Hematopoietic multipotent progenitor cell treated with erythropoietin and hydrocortisone succinate and interleukin-3 and kit ligand, for 4 days (in vitro differentiated cells): ENCODE results near the gene PIAS4.

Experiments
- DNase-seq: peaks from one replicate; pipeline ENCODE4 v3.0.0-alpha.2; 2015

PIAS4 gene

DNA sequence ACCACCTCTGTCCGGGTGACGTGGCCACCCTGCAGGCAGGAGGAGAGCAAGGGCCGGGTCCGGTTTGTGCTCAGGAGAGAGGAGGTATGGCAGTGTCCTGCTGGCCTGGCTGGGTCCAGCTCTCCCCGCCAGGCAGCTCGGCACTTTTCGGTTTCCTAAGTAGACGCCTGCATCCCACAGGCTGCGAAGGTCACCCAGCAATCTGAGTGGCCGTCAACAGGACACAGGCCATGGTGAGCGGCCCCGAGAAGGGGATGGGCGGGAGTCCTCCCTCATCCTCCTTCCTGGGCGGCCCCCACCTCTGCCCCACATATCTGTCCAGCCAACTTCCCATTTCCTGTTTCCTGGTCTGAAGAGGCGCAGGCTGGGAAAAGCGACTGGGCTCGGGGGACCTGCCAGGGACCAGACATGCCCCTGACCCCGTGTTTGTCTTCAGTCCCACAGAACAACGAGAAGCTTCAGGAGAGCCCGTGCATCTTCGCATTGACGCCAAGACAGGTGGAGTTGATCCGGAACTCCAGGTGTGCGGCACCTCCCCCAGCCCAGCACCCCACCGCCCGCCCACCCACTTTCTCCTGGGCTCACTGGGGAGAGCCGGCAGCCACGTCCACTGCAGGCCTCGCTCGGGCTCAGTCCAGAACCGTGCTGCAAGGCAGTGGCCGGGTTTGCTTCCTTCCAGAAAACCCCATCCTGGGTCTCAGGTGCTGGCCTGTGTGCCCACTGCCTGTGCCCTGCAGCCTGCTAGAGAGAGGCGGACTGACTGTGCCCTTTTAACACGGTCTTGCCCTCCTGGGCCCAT, 16.3 kb downstream of the PIAS4 start:
- DNase-seq = no peak

- no peak for DNase-seq
These were observed 17.8 kb downstream of the PIAS4 start for GRCh38 chr19:4025317-4025716.

- DNase-seq = no peak
These were observed 19.6 kb downstream of the PIAS4 start for GRCh38 chr19:4027146-4027545.

- no peak for DNase-seq
These were observed 21.1 kb downstream of the PIAS4 start for GRCh38 chr19:4028334-4029246.

- no peak for DNase-seq
These were observed 21.7 kb downstream of the PIAS4 start for GRCh38 chr19:4029247-4029614.

DNA sequence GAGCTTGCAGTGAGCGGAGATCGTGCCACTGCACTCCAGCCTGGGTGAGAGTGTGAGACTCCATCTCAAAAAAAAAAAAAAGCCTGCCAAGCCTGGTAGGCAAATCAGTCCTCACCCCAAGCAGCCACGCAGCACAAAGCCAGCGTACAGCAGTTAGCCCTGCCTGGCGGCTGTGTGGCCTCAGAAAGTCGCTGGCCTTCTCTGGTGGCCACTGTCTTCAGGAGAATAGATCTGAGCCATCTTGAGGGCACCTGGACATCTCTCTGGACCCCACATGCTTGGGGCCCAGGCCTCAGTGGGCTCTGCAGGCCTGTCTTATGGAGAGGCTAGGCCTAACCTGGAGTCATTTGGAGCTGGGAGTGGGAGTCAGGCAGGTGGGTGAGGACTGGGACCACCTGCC, 23.0 kb downstream of the PIAS4 start:
- no peak for DNase-seq

DNA sequence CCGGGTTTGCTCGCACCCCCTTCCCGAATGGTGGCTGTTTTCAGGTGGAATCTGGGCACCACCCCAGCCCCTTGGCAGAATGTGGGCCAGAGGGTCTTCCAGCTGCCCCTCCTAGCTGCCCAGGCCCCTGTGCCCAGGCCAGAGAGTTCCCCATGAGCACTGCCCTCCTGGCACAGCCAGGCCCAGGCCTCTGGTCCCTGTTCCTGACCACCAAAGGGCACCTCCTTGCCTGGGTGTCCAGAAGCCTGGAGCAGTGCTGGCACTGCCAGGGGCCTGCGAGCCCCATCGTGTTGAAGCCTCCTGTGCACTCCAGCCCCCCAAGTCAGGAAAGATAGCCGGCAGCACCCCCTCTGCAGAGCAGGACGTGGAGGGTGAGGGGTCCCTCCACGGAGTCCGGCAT, 23.4 kb downstream of the PIAS4 start:
- no peak for DNase-seq

GRCh38 chr19:4031420-4031819, 23.9 kb downstream of the PIAS4 start:
- no peak for DNase-seq

GRCh38 chr19:4032436-4032835, 24.9 kb downstream of the PIAS4 start:
- DNase-seq = no peak

- DNase-seq = no peak
These were observed 25.8 kb downstream of the PIAS4 start for GRCh38 chr19:4033028-4033956.

DNA sequence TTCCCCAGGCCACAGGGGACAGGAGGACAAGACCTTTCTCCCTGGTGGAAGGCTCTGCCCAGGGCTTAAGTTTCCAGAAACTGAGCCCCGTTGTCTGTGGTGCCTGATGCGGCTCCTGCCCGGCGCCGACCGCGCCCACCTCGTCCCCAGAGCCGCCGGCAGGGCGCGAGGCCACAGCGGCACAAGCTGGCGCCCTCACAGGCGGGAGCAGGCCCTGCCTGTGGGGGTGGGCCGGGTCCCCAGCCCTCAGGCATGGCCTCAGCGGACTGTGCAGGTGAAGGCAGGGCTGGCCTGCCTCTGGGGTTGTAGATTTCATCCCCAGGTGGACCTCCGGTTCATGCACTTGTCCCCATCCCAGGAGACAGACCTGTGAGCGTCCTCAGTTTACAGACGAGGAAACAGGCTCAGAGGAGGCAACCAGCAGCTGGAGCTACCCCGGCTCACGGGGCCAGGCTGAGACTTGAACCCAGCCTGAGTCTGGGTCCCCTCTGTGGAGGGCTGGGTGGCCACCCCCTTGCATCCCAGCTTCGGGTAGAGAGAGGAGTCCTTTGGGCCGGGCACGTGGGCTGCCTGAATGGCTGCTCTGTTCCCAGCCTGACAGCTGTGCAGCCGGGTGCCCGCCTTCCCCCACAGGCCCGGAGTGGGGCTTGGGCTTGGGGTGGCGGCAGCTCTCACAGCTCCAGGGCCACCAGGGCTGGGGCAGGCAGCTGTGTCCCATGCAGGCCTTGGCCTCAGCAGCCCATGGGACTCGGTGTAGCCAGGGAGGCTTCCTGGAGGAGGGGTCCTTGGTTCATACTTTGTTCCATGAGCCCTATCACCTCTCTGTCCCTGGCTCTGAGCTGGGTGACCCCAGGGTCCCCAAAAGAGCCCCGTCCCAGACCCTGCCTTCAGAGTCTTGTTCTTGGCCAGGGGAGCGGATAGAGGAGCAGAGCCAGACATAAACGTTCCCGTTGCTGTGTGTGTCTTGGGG, 26.8 kb downstream of the PIAS4 start:
- DNase-seq = no peak

DNA sequence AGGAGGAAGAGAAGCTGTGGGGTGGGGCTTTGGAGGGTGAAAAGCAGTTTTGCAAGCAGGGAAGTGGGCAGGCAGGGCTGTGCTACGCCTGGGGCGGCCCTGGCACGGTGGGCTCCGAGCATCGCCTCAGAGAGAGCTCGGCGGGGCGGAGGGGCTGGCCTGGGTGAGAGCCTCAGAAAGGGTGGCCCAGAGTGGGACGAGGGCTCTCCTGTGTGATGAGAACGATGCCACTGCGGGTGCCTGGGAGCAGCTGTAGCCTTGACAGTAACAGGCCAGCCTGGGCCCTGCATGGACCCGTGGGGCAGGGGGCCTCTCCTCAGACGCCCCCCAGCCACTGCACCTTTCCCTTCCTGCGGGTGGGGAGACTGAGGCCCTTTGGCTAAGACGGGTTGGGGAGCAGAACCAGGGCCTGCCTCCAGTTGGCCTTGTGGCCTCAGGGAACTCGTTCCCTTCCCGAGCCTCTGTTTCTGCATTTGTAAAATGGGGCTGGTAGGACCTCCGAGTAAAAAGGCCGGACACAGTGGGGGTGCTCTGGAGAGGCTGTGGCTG, 27.6 kb downstream of the PIAS4 start:
- DNase-seq = no peak

DNA sequence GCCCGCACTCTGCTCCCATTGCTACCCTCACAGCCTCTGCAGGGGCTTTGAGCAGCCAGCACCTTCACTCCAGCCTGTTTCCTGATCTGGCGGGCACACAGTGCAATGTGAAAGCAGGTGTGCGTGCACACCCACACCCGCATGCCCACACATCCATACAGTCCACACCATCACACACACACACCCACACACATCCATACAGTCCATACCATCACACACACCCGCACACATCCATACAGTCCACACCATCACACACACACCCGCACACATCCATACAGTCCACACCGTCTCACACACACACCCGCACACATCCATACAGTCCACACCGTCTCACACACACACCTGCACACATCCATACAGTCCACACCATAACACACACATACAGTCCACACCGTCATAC, 28.0 kb downstream of the PIAS4 start:
- DNase-seq = no peak

DNA sequence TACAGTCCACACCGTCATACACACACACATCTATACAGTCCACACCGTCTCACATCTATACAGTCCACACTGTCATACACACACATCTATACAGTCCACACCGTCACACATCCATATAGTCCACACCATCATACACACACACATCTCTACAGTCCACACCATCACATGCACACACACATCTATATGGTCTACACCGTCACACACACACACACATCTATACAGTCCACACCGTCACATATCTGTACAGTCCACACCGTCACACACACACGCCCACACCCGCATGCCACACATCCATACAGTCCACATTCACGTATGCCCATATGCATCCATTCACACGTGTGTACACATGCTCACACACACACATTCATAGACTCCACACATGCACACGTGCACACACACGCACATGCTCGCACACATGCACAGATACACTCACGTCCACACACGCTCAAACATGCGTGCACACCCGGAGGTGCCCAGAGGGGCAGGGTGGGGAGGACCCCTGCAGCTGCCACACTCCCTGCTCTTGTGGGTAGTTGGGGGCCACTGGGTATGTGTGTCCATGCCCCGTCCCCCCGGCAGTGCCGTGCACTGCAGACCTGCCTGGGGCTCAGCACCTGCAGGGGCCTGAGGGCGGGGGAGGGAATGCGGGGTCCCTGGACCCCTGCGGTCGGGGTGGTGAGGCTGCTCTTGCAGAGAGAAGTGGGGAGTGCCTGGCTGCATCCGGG, 29.2 kb downstream of the PIAS4 start:
- DNase-seq = no peak

DNA sequence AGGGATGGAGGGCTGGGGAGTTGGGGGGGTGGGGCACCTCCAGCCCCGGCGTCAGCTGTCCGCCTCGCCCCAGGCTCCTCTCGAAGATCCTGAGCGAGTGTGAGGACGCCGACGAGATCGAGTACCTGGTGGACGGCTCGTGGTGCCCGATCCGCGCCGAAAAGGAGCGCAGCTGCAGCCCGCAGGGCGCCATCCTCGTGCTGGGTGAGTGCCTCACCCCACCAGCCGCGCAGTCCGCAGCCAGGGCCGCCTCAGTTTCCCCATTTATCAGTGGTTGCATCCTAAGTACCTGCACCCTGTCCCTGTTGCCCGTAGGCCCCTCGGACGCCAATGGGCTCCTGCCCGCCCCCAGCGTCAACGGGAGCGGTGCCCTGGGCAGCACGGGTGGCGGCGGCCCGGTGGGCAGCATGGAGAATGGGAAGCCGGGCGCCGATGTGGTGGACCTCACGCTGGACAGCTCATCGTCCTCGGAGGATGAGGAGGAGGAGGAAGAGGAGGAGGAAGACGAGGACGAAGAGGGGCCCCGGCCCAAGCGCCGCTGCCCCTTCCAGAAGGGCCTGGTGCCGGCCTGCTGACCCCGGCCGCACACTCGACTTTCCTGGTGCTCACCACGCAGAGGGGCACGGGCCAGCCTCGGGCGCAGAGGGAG, 29.9 kb downstream of the PIAS4 start:
- DNase-seq = no peak

DNA sequence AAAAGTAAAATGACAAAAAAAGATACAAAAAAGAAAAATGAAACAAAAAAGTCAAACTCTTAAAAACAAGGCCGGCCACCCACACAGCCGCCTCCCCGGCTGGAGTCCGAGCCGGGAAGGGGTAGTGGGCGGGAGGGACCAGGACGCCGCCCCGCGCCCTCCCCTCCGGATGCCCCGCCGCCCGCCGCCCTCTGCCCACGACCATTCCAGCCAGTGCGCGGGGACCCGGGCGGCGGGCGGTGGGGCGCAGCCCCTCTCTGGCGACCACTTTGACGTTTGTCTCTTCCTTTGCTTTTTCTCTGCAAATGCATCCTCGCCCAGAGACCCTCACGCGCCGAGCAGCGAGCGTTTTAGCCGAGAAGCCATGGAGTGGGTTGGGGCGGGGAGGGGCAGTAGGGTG, 30.5 kb downstream of the PIAS4 start:
- no peak for DNase-seq

- DNase-seq = no peak
These were observed 31.3 kb downstream of the PIAS4 start for GRCh38 chr19:4038661-4039423.

DNA sequence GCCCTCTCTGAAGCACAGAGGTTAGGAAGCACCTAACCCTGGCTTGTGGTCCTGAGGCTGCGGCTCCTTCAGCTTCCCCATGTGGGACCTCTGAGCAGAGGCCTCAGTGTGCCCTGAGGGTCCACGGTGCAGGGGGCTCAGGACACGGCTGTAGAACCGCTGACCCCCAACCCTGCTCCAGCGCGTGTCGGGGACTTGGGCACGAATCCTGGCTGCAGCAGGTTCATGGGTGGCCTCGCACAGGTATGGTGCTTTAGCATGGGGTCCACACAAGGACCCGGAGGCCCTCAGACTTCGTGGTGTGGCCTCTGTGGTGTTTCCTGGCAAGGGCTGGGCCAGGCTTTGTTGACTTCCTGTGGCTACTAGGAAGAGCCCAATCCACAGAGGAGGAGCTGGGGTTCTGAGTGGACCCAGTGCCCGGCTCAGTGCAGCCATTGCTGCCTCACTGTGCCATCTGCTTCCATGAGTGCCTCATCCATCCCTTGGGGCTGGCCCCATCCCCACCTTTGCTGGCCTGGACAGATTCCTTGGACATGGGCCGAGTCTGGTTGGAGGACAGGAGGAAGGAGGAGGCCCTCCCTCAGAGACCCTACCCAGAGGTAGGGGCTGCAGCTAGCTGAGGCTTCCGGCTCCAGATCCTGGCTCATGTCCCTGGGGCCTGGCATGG, 34.7 kb downstream of the PIAS4 start:
- DNase-seq = no peak

DNA sequence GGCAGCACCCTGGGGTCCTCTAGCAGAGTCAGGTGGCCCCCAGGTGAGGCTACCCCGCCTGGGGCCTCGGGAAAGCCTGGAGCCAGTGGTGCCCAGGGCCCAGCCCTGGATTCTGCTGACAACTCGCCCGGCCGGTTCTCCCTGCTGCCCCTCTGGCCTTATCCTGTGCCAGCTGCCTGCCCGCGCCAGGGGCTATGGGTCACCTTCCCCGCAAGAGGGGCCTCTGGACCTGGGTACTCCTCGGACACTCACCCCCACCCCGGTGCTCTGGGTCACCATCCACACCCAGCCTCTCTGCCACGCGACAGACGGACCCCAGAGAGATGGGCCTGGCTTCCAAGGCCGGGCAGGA, 35.2 kb downstream of the PIAS4 start:
- no peak for DNase-seq
